ENCODE measurements around the gene TMEM250. TPM values are rescaled to one million over a fixed set of nuclear protein-coding genes. Genes with fewer than 3 reads are reported as not detected.
A peak's percentile ranks its signal among the peaks of the same experiment; 100 is the strongest.

Gene TMEM250, protein sequence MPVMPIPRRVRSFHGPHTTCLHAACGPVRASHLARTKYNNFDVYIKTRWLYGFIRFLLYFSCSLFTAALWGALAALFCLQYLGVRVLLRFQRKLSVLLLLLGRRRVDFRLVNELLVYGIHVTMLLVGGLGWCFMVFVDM
- 10 to 100 TPM; 34.3 to 59.4 (median 43.4) TPM for total RNA-seq

DNA sequence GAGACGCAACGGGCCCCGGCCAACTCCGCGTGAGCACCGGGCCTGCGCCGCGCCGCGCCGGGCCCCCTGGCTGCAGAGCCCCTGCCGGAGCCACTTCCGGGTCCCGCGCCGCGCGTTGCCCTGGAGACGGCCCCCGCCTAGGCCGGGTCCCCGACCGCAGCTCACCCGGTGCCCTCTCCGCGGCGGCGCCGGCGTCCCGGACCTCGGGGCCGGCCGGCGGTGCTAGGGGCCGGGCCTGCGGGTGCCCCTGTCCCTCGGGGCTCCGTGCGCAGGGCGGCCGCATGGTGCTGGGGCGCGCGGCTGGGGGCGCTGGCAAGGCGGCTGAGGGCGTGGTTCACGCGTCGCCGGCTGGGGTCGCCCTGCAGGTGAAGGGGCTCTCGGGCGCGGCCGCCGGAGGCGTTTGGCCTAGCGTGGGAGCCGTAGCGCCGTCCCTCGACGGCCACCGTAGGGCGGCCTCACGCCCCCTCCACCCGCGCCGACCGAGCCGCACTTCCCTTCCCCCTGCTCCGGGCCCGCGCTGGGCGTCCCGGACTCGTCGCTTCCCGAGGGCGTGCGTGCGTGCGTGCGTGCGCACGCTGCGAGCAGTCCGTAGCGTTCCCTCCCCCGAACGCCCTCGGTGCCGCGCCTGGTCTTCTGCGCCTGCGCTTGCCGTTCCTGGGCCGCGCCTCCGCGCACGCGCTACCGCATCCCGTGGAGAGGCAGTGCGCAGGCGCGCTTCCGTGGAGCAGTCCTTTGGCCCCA, at the start of gene TMEM250:
Gene TMEM250, minus strand, starts transcription at position 556 of the 741 bp plus-strand sequence. CDS start 1,975 bp downstream, outside the sequence.
- peaks cover 12 to 26% (median 15%) of the 10 kb centered on the region in 3 donors for H3K36me3 ChIP-seq
- intact Hi-C loops (cut with DNase I) = no loop called here

DNA sequence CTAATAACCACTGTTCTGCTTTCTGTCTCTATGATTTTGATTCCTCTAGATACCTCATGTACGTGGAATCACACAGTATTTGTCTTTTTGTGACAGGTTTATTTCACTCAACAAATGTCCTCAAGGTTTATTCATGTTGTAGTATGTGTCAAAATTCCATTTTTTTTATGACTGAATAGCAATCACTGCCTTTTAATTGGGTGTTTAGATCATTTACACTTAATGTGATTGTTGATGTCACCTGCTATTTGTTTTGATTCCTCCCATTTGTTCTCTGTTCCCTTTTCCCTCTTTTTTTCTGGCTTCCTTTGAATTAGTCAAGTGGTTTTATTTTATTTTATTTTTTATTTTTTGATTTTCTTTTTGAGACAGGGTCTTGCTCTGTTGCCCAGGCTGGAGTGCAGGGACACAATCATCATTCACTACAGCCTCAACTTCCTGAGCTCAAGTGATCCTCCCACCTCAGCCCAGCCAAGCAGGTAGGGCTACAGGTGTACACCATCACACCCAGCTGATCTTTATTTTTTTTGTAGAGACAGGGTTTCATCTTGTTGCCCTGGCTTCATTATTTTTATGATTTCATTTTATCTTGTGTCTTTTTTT, 44.7 kb upstream of the TMEM250 start:
- intact Hi-C loops (cut with DNase I) = no loop called here
- DNase-seq = no peak

More for the DNA sequence above, at the start of gene TMEM250:
- H3K27ac ChIP-seq = peak within 1 kb of the TSS; percentile 90 to 98 (median 94)
- WGBS, 2 donors = no CpG with 5 or more reads among the region's 112 CpGs
- no peaks in the 10 kb centered on the region for H3K9me3 ChIP-seq
- H3K4me1 ChIP-seq = peaks cover 30 to 52% (median 32%) of the 10 kb centered on the region in 3 donors
- peak within 1 kb of the TSS; percentile 71 to 95 (median 88) for H3K4me3 ChIP-seq
- TF ChIP-seq, protein P1, sequence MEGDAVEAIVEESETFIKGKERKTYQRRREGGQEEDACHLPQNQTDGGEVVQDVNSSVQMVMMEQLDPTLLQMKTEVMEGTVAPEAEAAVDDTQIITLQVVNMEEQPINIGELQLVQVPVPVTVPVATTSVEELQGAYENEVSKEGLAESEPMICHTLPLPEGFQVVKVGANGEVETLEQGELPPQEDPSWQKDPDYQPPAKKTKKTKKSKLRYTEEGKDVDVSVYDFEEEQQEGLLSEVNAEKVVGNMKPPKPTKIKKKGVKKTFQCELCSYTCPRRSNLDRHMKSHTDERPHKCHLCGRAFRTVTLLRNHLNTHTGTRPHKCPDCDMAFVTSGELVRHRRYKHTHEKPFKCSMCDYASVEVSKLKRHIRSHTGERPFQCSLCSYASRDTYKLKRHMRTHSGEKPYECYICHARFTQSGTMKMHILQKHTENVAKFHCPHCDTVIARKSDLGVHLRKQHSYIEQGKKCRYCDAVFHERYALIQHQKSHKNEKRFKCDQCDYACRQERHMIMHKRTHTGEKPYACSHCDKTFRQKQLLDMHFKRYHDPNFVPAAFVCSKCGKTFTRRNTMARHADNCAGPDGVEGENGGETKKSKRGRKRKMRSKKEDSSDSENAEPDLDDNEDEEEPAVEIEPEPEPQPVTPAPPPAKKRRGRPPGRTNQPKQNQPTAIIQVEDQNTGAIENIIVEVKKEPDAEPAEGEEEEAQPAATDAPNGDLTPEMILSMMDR (IDR thresholded peaks at IDR 0.05) = peak in 3 of 6 experiments; percentile 34 to 42 (median 39)
- peak in 3 of 4 donors; percentile 47 to 95 (median 66) for TF ChIP-seq POLR2A (IDR thresholded peaks at IDR 0.05)
- peak; percentile 69 for DNase-seq
- H3K27me3 ChIP-seq = peaks cover 0 to 5% (median 0%) of the 10 kb centered on the region in 4 donors

DNA sequence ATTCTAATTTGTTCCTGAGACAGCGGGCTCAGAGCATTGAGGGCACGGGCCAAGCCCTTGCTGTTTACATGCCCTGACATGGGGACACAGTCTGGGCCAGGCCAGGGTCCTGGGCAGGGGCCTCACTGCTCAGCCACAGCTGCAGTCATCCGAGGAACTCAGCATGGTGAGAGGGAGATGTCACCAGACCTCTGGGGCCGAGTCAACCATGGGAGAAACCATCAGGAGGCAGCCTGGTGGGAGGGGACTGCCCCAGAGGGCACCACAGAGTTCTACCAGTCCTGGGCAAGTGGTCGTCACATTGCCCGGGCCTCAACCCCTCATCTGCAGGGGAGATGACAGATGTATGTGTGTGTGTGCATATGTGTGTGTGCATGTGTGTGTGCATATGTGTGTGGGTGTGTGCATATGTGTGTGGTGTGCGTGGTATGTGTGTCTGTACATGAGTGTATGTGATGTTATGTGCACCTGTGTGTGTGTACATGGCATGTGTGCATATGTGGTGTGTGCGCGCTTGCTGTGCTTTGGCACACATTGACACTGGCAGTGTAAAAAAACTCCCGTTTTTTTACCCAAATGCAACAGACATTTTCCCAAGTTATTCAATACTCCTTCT, 42.4 kb upstream of the TMEM250 start:
- H3K4me1 ChIP-seq = no peaks in the 10 kb centered on the region
- no peak for DNase-seq
- 64% methylated on average over 7 of the region's 10 CpGs for WGBS, 2 donors
- peaks cover 0 to 70% (median 0%) of the 10 kb centered on the region in 4 donors for H3K27me3 ChIP-seq
- TF ChIP-seq, protein P1 (IDR thresholded peaks at IDR 0.05) = no peak
- TF ChIP-seq POLR2A (IDR thresholded peaks at IDR 0.05) = no peak
- no peak overlapping the region for H3K4me3 ChIP-seq
- H3K27ac ChIP-seq = no peak overlapping the region
- no peaks in the 10 kb centered on the region for H3K36me3 ChIP-seq
- peaks cover 0 to 5% (median 0%) of the 10 kb centered on the region in 3 donors for H3K9me3 ChIP-seq
- intact Hi-C loops (cut with DNase I) = no loop called here

More for the DNA sequence above, 44.7 kb upstream of the TMEM250 start:
- TF ChIP-seq, protein P1 (IDR thresholded peaks at IDR 0.05) = no peak
- no peak for TF ChIP-seq POLR2A (IDR thresholded peaks at IDR 0.05)
- Histone ChIP-seq H3K9me3 (peaks cover 0 to 5% (median 0%) of the 10 kb centered on the region in 3 donors), H3K27ac (no peak overlapping the region), H3K27me3 (peaks cover 0 to 56% (median 0%) of the 10 kb centered on the region in 4 donors), H3K4me1 (no peaks in the 10 kb centered on the region), H3K4me3 (no peak overlapping the region), H3K36me3 (no peaks in the 10 kb centered on the region)
- 54 to 57% methylated on average over 1 of the region's 1 CpG for WGBS, 2 donors

DNA sequence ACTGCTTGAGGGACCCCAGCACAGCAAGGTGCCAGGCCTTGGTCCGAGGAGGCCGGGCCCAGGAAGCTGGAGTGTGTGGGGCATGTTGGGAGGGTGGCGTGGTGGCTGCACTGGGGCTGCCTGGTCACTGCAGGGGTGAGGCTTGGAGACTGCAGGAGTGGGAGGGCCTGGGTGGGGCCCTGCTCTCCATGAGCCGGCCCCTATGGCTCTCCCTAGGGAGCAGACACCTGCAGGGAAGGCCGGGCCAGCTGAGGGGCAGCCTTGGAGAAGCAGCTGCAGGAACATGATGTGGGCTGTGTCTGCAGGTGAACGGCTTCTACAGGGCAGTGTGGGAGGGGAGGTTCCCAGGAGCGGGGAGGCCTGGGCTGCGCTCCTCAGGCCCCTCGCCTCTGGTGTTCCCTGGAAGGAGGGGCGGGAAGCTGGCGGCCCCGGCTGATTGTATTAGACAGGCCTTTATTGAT, 41.7 kb upstream of the TMEM250 start:
- H3K36me3 ChIP-seq = no peaks in the 10 kb centered on the region
- no peaks in the 10 kb centered on the region for H3K4me1 ChIP-seq
- intact Hi-C loops (cut with DNase I) = no loop called here
- H3K4me3 ChIP-seq = no peak overlapping the region
- peaks cover 0 to 77% (median 0%) of the 10 kb centered on the region in 4 donors for H3K27me3 ChIP-seq
- H3K9me3 ChIP-seq = peaks cover 0 to 5% (median 0%) of the 10 kb centered on the region in 3 donors
- no peak for TF ChIP-seq POLR2A (IDR thresholded peaks at IDR 0.05)
- TF ChIP-seq, protein P1 (IDR thresholded peaks at IDR 0.05) = no peak
- H3K27ac ChIP-seq = no peak overlapping the region
- 70 to 84% methylated on average over 2 to 8 of the region's 12 CpGs for WGBS, 2 donors
- DNase-seq = no peak
